Effector CD4-positive, alpha-beta T cell (primary cell): ENCODE measurements around the gene ZBTB21.
"Not testable (repeated sequence)": the region's sequence is repeated elsewhere in the genome, so short reads cannot be mapped to it uniquely, and the experiment has no call there.

Source experiments
- DNase-seq: peaks from one replicate; pipeline ENCODE4 v3.0.0-alpha.2; 2020

The ZBTB21 gene

DNA sequence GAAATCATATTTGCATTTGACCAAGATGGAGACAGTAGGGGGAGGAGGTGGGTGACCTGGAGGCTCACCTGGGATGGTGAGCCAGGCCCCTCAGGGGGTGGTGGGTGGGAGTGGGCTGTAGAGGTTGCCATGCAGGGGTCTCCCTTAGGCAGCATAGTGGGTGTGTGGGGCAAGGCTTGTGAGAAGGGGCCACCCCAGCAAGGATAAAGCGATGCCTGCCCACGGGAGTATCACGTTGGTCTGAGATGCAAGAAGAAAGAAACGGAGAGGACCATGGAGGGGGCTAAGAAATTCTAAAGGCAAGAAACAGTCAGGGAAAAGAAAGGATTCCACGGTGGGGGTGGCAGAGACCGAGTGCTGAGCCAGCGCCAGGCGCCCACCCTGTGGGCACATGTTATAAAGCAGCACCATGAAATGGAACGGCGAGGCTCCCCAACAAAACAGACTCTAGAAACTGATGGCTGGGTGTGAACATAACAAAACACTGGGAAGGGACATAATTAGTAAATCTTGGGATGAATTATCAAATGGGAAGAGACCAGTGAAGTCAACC, 44.6 kb downstream of the ZBTB21 start:
- DNase-seq: no peak

DNA sequence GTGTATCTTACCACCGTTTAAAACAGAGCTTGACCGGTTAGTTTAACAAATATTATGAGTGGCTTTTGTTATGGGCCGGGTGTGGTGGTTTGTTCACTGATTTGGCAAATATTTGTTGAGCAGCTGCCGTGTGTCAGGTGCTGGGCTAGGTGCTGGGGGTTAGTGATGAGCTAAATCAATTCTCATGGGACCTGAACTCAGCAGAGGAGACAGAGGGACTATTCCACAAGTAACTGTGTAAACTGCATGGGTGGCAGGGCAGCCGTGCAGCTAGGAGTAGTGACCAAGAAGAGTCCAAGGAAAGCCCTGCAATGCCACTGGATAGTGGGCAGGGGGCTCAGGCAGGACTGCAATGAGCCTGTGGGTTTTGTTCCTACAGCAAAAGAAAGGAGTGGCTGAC, 45.1 kb downstream of the ZBTB21 start:
- no peak for DNase-seq

DNA sequence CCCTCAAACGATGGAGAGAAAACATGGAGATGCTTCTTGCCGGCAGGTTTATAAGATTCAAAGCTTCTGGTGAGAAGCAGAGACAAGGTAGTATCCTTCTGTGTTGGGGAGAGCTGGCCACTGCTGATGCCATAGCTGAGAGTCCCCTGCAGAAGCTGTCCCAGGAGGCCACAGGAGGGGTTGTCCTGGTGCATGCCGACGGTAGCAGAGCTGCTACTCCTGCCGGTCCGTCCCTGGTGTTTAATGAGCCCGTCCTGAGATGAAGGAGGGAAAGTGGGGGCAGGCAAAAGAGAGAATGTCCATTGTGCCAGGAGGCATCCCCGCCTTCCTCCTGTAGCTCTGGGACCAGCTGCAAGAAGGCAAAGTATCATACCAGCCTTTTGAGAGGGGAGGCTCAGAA, 46.0 kb downstream of the ZBTB21 start:
- no peak for DNase-seq

DNA sequence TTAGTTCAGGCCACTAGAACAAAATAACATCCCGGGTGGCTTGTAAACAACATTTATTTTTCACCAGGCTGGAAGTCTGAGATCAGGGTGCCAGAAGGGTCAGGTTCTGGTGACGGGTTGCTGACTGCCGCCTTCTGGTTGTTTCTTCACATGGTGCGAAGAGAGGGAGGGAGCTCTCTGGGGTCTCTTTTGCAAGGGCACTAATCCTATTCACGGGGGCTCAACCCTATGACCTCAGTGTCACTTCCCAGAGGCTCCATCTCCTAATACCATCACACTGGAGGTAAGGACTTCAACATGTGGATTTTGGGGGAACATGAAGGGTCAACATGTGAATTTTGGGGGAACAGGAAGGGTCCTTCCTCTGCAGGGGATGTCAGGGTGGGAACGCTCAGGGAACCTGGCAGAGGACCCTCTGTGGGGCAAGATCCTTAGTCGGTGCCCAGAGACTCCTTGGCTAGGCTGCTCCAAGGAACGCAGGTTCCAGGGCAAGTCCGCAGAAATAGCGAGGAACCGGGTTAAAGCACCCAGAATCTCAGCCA, 47.7 kb downstream of the ZBTB21 start:
- DNase-seq: no peak

DNA sequence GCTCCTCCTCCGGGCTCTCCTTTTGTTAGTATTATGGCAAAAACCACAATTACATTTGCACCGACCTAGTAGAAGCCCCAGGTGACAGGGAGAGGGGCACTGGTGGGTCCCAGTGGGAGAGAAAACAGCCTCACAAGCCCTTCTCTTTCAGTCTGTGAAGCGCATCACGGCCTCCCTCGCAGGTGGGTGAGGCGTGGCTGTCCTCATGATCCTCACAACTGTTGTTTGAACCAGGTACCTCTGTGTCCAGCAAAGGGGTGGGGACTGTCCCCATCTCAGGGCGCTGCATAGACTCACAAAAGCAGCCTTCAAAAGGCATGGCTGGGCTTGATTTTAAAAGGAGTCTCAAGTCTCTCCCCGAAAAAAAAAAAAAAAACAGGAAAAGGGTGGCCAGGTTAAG, 48.4 kb downstream of the ZBTB21 start:
- DNase-seq: no peak

DNA sequence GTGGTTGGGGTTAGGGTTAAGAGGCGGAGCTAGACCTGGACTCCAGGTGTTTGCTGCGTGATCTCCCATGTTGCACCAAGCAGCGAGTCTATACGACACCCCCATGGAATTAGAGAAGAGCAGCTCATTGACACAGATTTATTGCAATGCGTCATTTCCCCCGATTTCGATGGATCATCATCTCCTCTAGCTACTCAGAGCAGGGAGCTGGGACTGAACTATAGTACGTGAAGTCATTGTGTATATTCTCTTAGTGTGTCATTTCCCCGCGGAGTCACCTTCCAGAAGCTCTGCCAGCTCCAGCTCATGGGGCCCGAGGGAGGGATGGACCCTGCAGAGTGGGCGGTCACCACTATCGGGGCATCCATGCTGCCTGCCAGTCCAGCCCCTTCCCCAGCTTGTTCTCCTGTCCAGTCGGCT, 48.9 kb downstream of the ZBTB21 start:
- no peak for DNase-seq

DNA sequence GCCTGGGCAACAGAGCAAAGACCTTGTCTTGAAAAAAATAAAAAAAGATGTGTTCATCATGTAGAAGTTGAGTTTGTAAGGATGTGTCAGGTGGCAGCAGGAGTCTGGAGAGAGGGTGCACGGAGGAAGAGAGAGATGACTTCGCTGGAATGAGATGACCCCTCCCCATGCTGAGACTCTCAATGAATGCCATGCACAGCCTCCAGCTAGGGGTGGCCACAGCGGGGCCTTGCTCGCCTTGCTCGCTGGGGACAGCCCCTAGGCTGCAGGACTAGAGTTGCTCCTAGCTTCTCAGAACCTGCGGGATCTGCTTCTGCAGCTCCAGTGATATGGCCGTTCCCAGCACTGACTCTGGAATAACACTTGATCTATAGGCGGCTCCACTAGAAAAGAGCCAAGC, 49.8 kb downstream of the ZBTB21 start:
- DNase-seq: no peak

DNA sequence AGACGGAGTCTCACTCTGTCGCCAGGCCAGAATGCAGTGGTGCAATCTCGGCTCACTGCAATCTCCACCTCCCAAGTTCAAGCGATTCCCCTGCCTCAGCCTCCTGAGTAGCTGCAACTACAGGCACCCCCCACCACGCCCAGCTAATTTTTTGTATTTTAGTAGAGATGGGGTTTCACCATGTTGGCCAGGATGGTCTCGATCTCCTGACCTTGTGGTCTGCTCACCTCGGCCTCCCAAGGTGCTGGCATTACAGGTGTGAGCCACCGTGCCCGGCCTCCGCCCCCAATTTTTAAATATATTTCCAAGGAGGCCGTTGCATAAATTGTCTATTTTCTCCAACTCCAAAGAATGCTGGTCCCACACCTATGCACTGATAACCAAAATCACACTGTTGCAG, 50.5 kb downstream of the ZBTB21 start:
- DNase-seq: not testable (repeated sequence)

DNA sequence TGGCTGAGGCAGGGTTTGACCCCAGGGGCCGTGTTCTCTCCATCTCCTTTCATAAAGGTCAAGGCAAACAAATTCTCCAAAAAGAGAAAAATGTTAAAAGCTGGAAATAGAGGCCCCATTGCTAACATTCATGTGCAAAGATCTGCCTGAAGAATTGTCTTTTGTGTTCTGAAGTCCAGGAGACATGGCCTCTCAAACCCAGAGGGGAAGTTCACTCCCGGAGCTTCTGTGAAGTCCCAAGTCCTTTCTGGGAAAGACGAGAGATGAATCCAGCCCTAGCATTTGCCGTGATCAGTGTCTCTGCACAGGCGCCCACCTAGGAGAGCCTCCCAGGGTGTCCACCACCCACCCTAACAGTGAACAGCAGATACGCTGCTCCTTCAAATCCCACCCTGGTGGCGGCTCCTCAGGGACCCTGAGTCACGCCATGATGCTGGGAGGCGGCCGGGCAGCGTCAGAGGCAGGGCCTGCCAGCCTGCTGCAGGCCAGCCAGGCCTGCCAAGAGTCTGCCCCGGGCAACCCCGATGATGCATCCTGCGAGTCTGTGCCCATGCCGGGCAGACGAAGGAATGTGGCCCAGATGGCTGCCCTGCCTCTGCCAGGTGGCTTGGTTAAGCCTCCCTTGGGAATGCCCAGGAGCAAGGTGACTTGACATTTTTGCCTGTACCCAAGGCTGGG, 51.1 kb downstream of the ZBTB21 start:
- DNase-seq: no peak

DNA sequence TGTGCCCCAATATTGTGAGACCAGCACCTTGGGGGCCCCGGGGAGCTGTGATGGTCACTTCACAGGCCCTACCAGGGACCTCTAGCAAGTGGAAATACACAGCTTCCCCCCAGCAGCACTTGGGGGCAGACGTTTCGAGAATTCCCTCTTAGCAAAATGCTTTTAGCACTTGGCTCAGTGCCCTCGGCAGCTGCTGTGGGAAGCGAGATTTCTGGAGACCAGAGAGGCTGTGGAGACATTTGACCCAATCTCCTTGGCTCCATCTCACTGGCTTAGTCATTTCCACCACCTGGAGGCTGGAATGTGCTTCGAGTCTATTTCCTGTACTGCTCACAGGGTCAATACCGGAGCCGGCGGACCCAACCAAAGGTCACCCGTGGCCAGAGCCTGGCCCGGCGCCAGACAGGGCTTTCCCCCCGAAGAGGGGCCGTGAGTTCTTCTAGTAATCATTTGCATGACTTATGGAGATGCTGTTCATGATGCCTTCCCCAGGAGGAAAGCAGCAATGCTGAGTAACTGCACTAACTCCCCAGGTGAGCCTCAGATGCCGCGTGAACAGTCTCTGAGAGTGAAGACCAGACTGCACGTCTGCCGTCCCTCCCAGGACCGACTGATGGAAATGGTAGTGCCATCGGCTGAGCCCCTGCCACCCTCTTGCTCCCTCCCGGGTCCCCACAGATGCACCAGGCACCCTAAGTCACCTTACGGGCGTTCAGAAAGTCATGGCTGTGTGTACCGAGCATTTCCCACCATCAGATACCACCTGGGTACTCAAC, 52.0 kb downstream of the ZBTB21 start:
- no peak for DNase-seq

DNA sequence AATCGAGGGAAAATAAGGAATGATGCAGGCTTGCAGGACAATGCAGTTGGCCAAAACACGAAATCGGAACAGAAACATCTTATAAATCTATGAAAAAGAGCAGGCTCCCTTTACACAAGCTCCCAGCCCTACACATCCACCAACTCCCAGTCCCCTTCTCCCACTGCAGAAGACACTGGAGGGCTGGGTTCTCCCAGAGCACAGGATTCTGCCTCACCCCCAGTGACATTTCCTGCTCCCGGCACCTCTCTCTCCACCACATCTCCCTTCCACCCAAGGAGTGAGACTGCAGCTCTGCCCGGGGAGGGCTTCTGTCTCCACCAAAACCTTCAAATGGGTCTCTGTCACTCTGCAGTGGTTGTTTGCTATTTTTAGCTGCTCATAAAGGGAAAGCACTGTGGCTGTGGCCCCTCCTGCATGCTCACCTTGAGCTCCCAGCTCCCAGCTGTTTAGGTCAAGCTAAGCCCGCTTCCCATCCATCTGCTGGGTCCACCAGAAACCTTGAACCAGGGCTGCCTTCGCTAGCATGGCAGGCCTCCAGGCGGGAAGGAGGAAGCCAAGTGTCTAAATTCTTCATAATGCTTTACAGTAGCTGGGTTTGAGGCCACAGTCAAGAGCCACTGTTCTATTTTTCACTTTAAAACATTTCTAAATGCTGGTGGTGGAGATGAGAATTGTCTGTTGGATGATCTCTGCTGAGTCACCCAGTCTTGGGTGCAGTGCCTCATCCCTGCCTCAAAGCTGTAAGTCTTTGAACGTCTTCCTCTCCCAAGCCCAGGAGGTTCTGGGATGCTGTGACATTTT, 53.0 kb downstream of the ZBTB21 start:
- DNase-seq: no peak

DNA sequence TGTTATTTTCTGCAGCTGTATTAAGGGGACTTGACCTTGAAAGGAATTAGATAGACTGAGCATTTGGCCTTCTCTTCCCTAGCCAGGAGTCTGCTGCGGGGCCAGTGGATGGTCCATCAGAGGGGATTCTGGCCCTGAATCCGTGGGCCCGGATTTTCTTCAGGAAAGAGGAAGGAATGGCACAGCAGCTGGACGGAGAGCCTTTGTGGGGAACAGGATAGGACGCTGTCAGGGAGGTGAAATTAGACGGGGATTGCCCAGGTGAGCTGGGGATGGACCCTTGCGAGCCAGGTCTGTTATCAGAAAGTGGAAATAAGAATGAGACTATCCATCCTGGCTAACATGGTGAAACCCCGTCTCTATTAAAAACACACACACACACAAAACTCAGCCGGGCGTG, 54.6 kb downstream of the ZBTB21 start:
- DNase-seq: no peak

DNA sequence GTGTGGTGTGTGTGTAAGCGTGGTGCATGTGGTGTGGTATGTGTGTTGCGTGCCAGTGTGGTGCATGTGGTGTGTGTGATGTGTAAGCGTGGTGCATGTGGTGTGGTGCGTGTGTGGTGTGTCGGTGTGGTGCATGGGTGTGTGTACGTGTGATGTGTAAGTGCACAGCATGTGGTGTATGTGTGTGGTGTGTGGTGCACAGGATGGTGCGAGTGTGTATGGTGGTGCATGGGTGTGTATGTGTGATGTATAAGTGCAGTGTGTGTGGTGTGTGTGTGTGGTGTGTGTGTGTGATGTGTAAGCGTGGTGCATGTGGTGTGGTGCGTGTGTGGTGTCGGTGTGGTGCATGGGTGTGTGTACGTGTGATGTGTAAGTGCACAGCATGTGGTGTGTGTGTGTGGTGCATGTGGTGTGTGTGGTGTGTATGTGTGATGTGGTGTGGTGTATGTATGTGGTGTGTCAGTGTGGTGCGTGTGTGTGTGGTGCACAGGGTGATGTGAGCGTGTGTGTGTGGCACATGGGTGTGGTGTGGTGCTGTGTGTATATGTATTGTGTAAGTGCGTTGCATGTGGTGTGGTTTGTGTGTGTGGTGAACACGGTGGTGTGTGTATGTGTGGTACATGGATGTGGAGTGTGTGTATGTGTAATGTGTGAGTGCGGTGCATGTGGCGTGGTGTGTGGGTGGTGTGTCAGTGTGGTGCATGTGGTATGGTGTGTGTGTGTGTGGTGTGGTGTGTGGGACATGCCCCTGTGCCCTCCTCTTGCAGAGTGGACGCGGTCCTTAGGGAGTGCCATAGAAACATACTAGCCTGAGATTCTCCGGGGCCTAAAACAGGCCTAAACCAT, 55.3 kb downstream of the ZBTB21 start:
- no peak for DNase-seq

DNA sequence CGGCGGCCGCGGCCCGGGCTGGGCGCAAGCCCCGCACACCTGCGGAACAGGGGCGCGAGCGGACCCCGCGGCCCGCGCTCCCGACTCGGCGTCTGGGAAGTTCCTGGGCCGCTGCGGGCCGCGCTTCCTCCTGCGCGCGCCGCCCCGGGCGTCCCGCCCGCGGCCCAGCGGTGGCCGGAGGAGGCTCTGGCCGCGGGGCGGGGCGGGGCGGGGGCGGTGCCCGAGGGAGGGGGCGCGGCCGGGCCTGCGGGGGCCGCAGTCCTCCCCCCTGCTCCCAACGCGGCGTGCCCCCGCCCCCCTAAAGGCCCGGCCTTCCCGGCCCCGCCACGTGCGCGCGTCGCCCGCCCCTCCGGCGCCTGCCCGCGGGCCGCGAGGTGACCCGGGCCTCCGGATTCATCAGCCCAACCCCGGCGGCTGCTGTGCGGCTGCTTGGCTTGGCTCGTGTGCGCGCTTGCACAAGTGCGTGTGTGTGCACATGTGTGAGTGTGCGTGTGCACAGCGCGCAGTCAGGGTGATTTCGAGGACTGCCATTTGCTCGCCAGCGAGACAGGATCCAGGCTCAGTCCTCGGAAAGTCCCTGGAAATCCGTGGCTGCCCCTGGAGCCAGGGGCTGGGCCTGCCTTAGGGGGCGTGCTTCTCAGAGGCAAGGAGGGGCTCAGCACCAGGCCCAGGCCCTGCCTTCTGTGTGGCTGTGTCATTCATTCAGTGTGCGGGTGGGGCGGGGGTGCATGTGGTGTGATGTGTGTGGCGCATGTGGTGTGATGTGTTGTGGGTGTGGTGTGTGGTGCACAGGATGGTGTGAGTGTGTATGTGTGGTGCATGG, 56.1 kb downstream of the ZBTB21 start, which contains the start of gene C2CD2:
TSS of gene C2CD2 (minus strand) at position 188 of the 823 bp plus-strand sequence. CDS start 370 bp downstream, outside the sequence.
- DNase-seq: no peak

DNA sequence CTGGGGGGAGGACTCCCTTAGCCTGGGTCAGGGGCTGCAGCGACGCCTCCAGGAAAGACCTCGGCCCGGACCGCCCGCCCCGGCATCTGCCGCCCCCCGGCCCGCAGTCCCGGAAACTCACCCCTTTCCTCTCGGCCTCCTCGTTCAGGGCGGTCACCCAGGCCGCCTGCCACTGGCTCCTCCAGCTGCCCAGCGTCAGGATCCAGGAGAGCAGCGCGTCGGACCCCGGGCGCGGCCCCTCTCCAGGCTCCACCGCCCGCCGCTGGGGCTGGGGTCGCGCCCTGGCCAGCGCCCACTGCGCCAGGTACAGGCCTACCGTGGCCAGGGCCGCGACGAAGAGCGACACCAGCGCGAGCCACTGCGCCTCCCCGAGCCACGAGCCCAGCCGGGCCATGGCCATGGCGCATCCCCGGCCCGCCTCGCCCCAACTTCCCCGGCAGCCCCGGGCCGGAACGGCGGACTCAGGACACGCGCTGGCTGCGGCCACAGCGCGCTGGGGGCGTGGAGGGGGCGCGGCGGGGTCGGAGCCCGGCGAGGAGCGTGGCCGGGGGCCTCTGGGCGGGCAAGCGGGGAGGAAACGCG, 56.8 kb downstream of the ZBTB21 start:
- DNase-seq: no peak

DNA sequence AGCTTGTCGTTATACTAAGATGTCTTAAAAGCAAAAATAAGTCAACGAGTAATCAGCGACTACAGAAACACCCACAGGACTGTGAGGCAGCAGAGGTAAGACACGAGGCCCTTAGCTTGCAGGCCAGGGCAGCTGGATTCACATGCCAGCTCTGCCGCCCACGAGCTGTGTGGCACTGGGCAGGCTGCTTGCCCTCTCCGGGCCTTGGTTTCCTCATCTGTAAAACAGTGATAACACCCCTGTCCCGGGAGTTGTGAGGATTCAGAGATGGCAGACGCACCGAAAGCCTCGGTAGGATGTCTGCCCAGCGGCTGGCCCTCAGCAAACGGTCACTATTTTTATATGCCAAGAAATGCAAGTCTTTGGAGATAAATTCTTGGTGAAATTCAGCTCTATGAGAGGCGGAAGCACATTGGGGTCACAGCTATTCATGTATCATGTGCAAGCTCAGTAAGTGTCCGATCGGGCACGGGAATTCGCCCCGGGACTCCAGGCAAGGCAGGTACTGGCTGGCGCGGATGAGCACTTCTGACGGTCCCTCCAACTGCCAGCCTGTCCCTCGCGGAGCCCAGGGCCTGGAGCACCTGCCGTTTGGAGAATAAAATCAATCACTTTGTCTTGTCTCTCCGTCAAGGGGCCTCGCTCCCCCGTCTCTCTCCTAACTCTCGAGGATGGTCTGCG, 57.5 kb downstream of the ZBTB21 start:
- no peak for DNase-seq

DNA sequence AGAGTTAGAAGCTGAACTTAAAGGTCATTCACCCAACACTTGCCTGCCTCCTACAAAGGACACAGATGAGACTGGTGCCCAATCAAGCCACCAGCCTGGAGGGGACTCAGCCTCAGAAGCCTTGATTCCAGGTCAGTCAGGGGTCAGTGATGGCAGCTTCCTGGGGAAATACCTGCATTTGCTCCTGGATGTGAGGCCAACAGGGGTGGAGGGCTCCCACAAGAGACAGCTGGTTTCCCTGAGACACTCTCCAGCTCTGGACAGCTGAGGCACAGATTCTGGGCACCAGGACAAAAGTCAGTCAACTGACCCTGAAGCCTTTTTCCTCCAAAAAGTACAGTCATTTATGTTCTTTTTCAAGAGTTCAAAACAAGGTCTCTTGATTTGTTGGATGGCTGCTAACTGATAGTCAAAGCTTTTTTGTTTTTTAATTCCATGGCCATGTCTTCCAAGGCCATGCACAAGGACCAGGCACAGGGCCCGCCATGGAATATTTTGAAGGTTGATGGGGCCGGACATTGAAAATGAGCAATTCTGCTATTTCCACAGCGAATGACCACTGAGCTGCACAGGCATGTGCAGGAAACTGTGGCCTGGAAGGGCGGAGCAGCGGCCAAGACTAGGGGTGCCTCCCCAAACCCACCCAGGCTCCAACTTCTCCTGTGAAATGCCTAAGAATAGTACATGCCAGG, 58.1 kb downstream of the ZBTB21 start:
- no peak for DNase-seq

DNA sequence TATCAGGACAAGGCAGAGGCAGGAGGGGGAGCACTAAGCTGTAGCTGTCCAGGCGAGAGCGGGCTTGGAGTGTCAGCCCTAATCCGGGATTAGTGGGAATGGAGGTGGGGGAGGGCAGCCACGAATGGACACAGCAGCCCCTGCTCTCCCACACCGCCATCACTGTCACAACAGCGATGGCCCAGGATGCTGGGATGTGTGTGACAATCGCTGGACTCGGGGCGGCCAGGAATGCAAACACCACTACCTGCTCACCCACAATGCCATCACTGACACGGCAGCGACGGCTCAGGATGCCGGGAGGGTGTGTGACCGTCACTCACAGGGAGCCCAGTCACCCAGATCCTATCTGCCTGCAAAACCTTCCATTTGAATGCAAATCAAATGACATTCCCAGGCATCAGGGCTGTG, 59.2 kb downstream of the ZBTB21 start:
- no peak for DNase-seq

DNA sequence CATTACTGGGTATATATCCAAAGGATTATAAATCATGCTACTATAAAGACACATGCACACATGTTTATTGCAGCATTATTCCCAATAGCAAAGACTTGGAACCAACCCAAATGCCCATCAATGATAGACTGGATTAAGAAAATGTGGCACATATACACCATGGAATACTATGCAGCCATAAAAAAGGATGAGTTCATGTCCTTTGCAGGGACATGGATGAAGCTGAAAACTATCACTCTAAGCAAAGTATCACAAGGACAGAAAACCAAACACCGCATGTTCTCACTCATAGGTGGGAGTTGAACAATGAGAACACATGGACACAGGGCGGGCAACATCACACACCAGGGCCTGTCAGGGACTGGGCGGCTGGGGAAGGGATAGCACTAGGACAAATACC, 60.5 kb downstream of the ZBTB21 start:
- not testable (repeated sequence) for DNase-seq
